Endometrium (tissue), 2 donors: Measurements from ENCODE around the gene ST3GAL3.

Experiments used
- FAIRE-seq: peaks from 2 replicates; lab custom pipeline; 2012; peaks lifted over from hg19 to GRCh38; lab: Jason Lieb, UNC
- donor health status: control.
- donor health status: control.

ST3GAL3 gene, protein sequence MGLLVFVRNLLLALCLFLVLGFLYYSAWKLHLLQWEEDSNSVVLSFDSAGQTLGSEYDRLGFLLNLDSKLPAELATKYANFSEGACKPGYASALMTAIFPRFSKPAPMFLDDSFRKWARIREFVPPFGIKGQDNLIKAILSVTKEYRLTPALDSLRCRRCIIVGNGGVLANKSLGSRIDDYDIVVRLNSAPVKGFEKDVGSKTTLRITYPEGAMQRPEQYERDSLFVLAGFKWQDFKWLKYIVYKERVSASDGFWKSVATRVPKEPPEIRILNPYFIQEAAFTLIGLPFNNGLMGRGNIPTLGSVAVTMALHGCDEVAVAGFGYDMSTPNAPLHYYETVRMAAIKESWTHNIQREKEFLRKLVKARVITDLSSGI

DNA sequence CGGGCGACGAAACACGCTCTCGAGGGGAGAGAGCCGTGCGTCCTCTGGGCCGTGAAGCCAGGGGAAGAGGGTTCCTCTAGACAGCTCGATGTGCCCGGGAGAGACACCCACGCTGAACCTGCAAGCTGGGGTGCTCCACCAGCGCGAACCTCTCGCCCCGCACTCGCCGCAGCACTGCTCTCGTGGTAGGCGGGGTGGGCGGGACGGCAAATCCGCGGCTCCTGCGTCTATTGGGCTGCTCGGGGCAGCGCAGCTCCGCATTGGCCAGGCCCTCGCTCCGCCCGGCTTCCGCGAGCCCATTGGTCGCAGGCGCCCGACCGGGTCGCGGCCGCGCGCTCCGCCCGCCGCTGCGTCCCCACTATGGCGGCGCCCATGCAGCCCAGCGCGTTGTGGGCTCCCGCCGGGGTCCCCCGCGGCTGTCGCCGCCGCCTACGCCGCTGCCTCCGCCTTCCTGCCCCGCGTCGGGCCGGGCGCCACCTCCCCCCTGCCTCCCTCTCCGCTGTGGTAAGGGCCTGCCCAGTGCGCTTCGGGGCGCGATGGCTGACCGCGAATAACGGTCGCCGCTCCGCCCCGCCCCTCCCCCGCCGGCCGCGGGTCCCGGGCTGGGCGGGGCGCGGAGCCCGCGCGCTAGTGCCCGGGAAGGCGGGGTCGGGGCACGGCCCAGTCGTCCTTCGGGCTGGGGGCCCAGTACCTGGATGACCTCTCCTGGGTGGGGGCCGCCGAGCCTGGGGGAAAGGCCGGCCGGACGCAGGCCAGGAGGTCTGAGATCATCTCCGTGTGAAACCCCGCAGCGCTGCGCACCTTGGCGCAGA lies at the start of gene ST3GAL3:
TSS of gene ST3GAL3 (plus strand) at position 347 of the 812 bp plus-strand sequence. CDS start 28,727 bp downstream, outside the sequence.
- no peak for FAIRE-seq

DNA sequence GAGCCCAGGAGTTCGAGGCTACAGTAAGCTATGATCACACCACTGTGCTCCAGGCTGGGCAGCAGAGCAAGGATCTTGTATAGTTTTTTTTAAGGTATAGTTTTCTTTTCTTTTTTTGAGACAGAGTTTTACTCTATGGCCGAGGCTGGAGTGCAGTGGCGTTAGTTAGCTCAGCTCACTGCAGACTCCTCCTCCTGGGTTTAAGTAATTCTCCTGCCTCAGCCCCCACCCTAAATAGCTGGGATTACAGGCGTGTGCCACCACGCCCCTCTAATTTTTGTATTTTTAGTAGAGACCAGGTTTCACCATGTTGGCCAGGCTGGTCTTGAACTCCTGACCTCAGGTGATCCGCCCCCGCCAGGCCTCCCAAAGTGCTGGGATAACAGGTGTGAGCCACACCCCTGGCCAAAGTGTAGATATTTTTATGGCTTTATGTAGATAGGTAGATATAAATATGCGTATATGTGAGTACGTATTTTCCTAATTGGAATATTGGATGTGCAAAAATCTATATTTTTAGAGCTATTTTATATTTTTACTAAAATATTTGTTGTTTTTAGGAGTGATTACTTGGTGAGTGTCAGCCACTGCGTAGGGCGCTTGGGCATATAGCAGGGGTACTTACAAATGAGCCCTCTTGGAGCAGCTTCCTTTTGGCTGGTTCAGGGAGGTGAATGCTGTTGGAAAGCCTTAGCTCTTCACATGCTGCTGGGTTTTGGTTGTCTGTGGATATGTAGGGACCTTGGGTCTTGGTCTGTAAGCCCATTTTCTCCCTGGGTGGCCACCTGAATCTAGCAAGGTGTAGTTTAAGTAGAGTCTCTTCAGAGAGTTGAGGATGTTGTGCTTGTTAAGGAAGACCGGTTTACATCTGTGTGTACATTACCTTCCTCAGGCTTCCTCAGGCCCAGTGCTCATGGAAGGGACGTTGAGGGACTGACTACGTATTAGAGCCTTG lies 47.8 kb upstream of the ST3GAL3 start:
- FAIRE-seq, result no peak

DNA sequence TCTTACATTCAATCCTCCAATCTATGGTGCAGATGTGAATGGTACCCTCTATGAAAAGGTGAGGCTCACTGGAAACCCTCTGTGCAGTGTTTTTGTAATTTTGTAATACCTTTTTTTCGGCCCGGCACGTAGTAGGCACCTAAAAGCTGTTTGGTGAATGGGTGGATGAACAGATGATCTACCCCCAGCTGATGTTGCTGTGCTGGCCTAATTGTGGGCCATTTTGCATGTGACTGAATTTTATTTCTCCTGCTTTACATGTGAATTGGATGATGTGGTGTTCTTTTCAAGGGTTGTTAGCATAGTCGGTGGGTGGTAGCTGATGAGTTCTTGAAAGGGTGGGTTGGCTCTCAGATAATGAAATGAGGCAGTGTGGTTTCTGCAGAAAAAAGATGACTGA lies 47.0 kb upstream of the ST3GAL3 start:
- no peak for FAIRE-seq

DNA sequence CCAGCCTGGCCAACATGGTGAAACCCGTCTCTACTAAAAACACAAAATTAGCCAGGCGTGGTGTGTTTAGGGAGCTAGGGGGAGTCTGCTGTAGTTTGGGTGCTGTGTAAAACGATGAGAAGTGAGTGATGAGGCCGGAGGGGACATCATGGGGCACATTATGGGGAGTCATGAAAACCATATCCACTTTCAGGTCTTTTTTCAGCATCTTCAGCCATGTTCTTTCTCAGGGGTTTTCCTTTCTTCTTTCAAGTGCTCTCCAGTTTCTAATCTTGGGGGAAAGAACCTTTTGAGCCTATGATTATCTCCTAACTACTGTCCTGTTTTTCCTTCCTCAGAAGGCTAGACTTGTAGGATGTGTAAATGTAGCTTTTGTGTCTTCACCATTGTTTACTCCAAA lies 43.0 kb upstream of the ST3GAL3 start:
- FAIRE-seq, result no peak

DNA sequence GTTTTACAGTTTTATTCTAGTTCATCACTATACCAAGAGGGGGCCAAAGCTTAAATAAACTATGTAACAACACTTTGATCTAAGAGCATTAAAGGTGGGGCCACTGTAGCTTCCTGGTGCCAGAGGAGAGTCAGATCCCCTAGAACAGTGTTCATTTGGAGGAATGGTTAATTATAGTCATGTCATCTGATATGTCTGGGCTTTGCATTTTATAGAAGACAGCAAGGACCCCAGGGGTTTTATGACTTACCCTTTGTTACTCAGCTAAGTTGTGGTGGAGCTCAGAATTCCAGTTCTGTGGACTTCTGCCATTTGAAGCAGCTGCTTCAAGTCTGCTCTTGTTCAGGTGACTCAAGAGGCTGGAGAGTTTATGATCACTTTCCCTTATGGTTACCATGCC lies 40.7 kb upstream of the ST3GAL3 start:
- FAIRE-seq, result no peak

DNA sequence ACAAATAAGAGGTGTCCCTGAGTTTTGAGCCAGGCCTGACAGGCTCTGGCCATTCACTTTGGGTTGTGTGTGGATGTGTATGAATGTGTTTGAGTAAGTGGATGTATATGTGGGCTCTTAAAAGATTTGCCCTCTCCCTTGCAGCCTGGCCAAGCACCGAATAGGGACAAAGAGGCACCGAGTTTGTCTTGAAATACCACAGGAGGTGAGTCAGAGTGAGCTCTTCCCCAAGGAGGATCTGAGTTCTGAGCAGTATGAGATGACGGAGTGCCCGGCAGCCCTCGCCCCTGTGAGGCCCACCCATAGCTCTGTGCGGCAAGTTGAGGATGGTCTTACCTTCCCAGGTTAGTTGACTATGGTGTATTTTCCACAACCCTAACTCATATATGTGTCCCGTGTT lies 38.4 kb upstream of the ST3GAL3 start:
- no peak for FAIRE-seq

DNA sequence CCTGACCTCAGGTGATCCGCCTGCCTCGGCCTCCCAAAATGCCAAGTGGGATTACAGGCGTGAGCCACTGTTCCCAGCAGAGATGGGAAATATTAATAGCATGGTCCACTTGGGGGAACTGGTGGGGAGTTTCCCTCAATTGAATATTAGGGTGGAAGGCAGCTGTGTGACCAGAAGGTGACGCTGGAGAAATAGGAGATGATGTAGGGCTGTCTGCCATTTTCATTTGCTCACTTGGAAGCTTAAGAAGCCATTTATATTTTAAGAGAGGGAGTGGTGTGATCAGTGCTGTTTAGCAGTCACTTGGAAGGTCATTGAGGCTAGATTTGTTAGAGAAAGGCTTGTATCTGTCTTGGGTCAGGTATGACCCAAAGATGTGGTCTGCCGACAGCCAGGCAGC lies 37.5 kb upstream of the ST3GAL3 start:
- FAIRE-seq, result no peak

DNA sequence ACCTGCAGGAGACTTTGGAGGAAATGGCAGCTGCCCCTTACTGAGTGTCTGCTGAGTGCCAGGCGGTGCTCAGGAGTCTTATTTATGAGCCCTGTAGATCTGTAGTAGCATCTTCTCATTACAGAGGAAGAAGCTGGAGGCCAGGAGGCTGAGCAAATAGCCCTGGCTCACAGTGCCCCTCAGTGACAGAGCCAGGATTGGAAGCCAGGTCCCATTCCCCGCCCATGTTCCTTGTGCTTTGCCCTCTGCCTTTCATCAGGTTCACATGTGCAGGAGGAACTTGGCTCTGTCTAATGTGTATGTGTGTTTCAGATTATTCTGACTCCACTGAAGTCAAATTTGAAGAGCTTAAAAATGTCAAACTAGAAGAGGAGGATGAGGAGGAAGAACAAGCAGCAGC lies 36.1 kb upstream of the ST3GAL3 start:
- FAIRE-seq, result no peak

DNA sequence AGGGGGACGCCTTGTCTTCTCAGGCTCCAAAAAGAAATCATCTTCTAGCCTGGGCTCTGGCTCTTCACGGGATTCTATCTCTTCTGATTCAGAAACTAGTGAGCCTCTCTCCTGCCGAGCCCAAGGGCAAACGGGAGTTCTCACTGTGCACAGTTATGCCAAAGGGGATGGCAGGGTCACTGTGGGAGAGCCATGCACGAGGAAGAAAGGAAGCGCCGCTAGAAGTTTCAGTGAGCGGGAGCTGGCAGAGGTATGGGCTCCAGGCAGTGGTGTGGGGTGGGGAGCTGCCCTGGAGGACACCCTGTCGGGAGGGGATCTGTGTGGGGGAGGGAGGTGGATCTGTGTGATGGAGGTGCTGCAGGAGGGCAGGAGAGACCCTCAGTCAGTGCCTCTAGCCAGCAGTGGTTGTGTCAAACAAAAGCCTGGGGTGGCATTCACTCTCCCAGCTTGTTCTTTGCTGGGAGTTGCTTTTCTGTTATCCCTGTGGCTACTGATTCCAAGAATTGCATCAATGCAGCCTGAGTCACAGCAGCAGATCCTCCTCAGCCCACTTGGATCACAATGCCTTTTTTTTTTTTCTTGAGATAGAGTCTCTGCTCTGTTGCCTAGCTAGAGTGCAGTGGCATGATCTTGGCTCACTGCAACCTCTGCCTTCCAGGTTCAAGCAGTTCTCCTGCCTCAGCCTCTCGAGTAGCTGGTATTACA lies 35.6 kb upstream of the ST3GAL3 start:
- FAIRE-seq, result no peak

DNA sequence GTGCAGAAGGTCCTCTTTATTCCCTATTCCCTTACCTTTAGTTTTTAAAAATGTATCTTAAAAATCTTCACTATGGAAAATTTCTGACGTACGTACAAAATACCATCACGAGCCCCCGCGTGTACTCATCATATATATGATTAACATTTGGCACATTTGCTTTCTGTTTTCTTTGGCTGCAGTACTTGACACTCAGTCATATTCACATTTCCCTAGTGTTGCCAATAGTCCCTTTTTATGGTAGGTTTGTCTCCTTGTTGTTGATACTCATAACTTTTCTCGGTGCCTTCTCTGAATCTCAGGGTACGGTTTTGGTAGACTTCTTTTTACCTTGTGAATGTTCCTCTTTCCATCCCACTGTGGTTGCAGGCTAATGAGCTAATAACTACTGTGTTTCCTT lies 34.1 kb upstream of the ST3GAL3 start:
- no peak for FAIRE-seq

DNA sequence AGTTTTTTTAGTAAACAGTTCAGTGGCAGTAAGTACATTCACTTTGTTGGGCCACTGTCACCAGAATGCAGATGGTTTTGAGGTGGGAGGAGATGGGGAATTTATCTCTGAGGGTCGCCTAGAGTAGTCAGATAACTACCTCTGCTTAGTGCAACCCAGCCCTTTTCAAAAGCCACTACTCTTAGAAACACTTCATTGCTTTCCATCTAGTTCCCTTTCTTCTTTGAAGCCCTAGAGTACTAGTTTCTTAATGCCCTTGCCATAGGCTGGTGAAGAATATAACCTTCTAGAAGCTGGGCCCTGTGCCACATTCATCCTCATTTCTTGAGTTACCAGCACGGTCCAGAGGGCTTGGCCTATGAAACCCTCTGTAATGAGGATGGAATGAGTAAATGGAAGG lies 28.4 kb upstream of the ST3GAL3 start:
- no peak for FAIRE-seq

DNA sequence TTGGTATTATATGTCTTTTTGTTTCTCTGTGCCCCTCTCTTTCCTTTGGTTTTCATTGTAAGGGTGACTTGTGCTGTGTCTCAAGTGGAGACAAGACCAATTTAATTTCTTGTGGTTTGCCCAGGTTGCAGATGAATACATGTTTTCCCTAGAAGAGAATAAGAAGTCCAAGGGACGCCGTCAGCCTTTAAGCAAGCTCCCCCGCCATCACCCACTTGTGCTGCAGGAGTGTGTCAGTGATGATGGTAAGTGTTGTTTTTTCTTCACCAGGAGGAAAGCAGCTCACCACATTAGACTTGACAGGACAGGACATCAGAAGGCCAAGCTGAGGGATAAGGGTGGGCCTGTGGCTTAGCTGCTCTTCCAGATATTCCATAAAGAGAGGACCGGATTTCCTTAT lies 23.8 kb upstream of the ST3GAL3 start:
- FAIRE-seq, result no peak

DNA sequence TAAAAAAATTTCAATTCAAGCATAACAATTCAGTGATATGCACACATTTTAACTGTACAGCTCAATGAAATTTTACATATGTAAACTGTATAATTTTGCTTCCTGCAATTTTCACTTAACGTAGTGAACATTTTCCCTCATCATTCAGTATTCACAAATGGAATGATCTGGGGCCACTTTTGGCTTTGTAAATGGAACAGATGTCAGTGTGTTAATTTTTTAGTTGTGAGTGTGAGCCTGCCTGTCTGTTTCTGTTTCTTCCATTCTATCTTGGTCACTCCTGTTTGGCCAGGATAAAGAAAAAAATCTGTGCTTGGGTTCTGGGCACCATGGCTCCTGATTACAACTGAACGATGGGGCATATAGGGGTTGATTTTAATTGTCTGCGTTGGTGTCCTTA lies 20.5 kb upstream of the ST3GAL3 start:
- no peak for FAIRE-seq

DNA sequence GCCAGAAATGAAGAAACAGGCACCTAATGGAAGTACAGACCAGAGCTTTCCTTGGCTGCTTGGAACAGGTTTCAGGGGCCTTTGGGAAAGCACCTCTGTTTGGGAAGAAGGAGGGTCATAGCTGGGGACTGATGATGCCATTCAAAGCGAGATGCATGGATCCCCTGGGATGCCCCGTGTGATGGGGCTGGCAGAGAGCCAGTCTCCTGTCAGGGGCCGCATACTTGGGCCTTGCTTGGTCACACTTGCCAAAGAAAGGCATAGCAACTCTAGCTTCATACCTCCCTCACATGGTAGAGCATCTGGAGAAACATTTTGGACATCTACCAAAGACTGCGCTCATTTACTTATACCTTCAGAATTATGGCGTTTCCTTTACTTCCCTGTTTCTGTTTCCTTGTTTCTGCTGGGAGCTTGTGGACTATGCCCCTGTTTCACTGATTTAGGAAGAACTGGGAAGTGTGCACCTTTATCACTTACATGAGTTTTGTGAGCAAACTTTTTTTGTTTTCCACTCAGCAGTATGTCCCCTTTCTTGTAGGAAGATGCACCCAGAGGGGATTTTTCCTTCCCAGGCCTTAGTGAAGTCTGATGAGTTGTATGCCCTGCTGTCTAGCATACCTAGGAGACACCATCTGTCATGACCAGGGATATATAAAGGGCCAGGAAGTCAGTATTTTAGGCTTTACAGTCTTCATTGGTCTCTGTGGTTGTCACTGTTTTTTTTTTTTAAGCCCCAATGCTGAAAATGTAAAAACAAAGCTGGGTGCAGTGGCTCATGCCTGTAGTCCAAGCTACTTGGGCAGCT lies 19.8 kb upstream of the ST3GAL3 start:
- no peak for FAIRE-seq

DNA sequence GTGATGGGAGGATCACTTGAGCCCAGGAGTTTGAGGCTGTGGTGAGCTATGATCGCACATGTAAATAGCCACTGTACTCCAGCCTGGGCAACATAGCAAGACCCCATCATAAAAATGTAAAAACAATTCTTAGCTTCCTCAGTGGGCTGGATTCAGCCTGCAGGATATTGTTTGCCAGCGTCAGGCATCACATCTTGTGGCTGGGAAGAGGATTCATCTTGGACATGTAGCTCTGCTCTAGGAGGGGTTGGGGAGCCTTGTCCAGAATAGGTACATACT lies 19.3 kb upstream of the ST3GAL3 start:
- no peak for FAIRE-seq

DNA sequence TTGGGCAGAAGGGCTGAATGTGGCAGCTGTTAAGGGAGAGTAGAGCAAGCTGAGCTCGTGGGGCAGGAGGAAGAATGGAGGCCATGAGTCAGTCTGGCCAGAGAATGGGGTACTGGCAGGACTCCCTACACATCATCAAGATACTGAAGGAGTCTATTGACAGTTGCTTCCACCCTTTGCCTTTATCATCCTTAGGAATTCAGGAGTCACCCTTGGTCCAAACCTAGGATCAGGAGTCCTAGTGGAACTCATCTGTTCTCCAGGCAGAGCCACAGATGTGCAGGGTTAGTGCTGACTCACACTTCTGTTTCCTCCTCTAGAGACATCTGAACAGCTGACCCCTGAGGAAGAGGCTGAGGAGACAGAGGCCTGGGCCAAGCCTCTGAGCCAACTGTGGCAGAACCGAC lies 18.7 kb upstream of the ST3GAL3 start:
- FAIRE-seq, result no peak

DNA sequence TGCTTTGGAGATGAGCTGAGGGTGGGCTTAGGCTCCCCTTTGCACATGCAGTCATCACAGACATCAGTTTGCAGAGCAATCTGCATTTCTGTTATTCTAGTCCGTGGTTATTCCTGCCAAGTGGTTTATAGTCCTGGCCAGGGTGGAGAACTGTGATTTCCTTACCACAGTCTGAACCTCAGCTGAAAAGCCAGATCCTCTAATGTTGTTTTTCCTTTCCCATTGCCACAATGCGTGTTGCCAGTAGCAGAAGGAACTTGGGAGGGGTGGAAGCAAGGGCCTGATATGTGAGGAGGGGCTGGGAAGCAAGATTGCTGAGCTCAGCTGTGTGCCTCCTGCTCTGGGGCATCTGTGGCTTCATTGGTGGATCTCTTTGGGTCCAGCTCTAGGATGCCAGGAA lies 18.0 kb upstream of the ST3GAL3 start:
- no peak for FAIRE-seq

DNA sequence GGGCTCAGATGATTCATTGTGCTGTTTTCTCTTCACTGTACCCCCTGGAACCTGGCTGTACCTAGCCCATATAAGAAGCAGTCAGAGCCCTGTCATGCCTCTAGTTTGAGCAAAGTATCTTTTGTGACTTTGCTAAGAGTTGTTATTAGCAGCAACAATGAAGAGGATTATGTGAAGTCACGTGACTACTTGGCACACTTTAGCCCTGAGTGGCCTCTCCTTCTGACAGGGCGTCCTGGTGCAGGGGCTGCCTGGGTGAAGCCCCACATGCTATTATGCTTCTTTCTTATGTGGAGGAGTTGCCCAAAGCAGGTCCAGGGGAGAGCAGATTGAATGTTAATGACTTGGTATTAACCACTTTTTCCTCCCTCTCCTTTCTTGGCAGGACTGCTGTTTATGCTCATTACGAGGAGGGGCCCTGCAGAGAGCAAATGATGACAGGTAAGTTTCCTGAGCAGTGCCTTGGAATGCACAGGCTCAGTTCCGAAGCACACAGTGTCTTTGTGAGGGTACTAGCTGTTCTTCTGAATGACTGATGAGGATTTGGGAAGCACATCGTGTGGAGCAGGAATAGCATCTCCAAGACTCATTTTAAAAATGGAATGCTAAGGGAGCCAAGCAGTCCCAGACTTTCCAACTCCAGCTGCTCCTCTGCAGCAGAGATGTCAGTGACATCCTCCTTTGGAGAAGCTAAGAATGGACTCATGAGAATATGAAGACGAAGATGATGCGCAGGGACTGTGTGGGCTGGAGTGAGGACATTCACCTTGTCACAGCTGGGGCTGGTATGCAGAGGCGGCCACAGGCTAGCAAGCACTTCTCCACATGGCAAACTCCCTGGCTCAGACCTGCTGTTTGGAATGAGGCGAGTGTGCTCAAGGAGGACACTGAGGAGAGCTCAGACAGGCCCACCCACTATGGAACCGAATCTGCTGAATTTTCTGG lies 15.2 kb upstream of the ST3GAL3 start:
- FAIRE-seq, result no peak

DNA sequence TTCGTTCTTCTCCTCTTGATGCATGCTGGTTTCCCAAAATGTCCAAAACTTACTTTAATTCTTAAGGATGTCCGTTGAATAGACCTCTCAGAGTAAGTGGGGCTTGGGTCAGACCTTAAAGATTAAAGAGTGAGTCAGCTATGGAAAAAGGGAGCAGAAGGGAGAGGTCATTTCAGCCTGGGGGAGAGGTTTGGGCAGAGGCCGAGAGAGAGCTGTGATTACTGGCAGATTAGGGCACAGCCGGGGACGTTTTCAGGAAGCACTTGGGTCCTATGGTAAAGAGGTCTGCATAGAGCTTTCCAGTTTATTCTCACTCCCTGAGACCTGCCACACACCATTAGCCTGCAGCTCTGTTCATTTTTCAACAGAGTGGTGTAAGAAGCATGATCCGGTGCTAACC lies 14.0 kb upstream of the ST3GAL3 start:
- FAIRE-seq, result no peak

DNA sequence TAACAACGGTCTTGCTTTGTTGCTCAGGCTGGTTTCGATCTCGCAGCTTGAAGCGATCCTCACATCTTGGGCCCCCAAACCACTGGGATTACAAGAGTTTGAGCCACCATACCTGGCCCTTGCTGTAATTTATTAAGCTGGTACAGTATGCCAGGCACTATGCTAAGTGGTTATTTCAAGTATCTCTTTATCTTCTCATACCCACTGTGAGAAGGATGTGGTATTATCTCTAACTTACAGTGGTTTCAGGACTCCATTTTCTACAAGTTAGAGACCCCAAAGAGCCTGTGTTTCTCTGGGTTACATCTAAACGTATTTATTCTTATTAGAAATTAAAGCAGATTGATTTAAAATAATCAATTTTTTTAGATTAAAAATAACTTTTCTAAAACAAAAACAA lies 8.1 kb upstream of the ST3GAL3 start:
- no peak for FAIRE-seq
